Measurements from ENCODE around the gene NFIB. TPM values are rescaled to one million over a fixed set of nuclear protein-coding genes. Genes with fewer than 3 reads are reported as not detected.
A peak's percentile ranks its signal among the peaks of the same experiment; 100 is the strongest.

The NFIB gene
- total and polyA plus RNA-seq, 2 of the 8 experiments (the other 6 are each of a cell fraction or from before 2014, with no cell fraction given), result 2.6 to 13.1 TPM

DNA sequence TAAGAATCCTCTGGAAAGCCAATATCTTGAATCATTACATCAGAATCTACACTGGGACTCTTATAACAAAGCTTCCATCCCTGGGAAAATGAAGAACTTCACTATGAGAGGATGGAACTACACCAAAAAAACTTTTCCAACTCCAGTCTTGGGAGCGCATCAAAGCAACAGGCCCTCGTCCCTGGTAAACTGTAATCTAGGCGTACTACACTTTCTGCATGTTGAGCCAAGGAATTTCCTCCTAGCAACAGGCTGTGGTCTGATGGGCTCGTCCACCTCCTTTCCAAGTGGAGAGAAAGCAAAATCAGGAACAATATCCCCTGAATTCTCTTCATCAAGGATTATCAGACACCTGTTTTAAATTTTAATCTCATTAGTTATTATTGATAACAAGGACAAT lies 94.1 kb downstream of the NFIB start:
- no peak overlapping the region for H2BK12ac ChIP-seq (ENCODE audit: low read depth, low read length)
- FAIRE-seq (no peak), DNase-seq (ENCODE audit: low read depth in 1 of 2, low spot score in 2 of 2) (no peak)
- peak overlapping the region; percentile 48; the same call in 1 of the 2 replicates for H2BK15ac ChIP-seq (ENCODE audit: low read length)
- no peaks in the 10 kb centered on the region for H3K9me3 ChIP-seq (ENCODE audit: insufficient read depth in 2 of 2, low read depth in 1 of 2, low read length in 1 of 2)
- H3K36me3 ChIP-seq (ENCODE audit: control insufficient read depth in 2 of 4, insufficient read depth in 4 of 4, low read length in 3 of 4), result no peaks in the 10 kb centered on the region
- H3K27ac ChIP-seq (ENCODE audit: low read depth, low read length), result no peak overlapping the region
- H3K4me3 ChIP-seq (ENCODE audit: extremely low read depth in 1 of 4, insufficient read depth in 2 of 4, low read depth in 3 of 4, low read length in 4 of 4), result no peak overlapping the region
- 86% methylated on average over 4 of the region's 4 CpGs; no CpG with 5 or more reads in 1 of the 2 experiments for WGBS, 2 experiments (ENCODE audit: extremely low coverage in 1 of 2, insufficient coverage in 1 of 2, insufficient read length in 1 of 2, insufficient replicate concordance in 2 of 2, low coverage in 1 of 2, low lambda C conversion rate in 2 of 2, missing lambda C conversion rate in 1 of 2)
- H3K27me3 ChIP-seq (replicated peaks in 1 of 4; ENCODE audit: control insufficient read depth in 3 of 4, extremely low read depth in 1 of 4, insufficient read depth in 3 of 4, low read length in 3 of 4), result no peaks in the 10 kb centered on the region
- no peak overlapping the region for H3K4ac ChIP-seq (replicated peaks; ENCODE audit: insufficient read length, low read depth, low read length)
- H3K14ac ChIP-seq (ENCODE audit: insufficient read length), result no peak overlapping the region
- no peak overlapping the region for H4K8ac ChIP-seq (ENCODE audit: extremely low read depth, insufficient read depth, low read length)
- no peak overlapping the region for H2AFZ ChIP-seq (ENCODE audit: low read length)
- H3K79me1 ChIP-seq (ENCODE audit: low read depth, low read length), result no peaks in the 10 kb centered on the region
- CTCF ChIA-PET (ENCODE audit: partially characterized antibody), result interaction anchor here (0.6 kb wide), 1 partner anchor 41 kb away, joined by 3 read pairs; no protein-coding TSS in a partner anchor
- H4K5ac ChIP-seq (ENCODE audit: insufficient read length, low read depth, low read length), result no peak overlapping the region
- peaks cover 0 to 8% (median 1%) of the 10 kb centered on the region in 4 experiments; a peak in 4 of 7 replicates for H3K4me1 ChIP-seq (replicated peaks in 1 of 4; ENCODE audit: control insufficient read depth in 3 of 4, insufficient read depth in 4 of 4, low read length in 3 of 4)
- H2BK120ac ChIP-seq (replicated peaks; ENCODE audit: low read depth, low read length), result no peak overlapping the region
- no peak overlapping the region for H2BK5ac ChIP-seq (ENCODE audit: low read depth, low read length)
- H4K20me1 ChIP-seq (replicated peaks in 1 of 2; ENCODE audit: control insufficient read depth in 1 of 2, insufficient read depth in 2 of 2, low read length in 2 of 2), result no peaks in the 10 kb centered on the region
- no peak overlapping the region for H3K56ac ChIP-seq (replicated peaks; ENCODE audit: insufficient read length, low read depth, low read length)
- H3K4me2 ChIP-seq (ENCODE audit: insufficient read depth in 1 of 2, low read depth in 2 of 2, low read length in 2 of 2), result no peak overlapping the region
- no peak overlapping the region for H2AK5ac ChIP-seq (ENCODE audit: low read depth, low read length)
- no peak overlapping the region for H2BK20ac ChIP-seq (ENCODE audit: low read length)
- POLR2A ChIA-PET (ENCODE audit: partially characterized antibody), result interaction anchor here (1.1 kb wide), 1 partner anchor 17 kb away, joined by 3 read pairs; no protein-coding TSS in a partner anchor
- peaks cover 3% of the 10 kb centered on the region; the same call in 1 of the 2 replicates for H3K23me2 ChIP-seq (ENCODE audit: low read depth, low read length)
- H3K18ac ChIP-seq (ENCODE audit: extremely low read depth, low read length), result no peak overlapping the region
- no peak overlapping the region for H3K23ac ChIP-seq (ENCODE audit: insufficient read length)
- H4K91ac ChIP-seq (replicated peaks; ENCODE audit: insufficient read length, low read length), result no peak overlapping the region
- peaks cover 0 to 5% of the 10 kb centered on the region in 2 experiments; a peak in 2 of 4 replicates for H3K79me2 ChIP-seq (ENCODE audit: control insufficient read depth in 1 of 2, insufficient read depth in 2 of 2, low read length in 2 of 2)
- TF ChIP-seq HDAC6 (IDR thresholded peaks at IDR 0.05; ENCODE audit: low read depth, low read length), result no peak
- TF ChIP-seq, protein P1, sequence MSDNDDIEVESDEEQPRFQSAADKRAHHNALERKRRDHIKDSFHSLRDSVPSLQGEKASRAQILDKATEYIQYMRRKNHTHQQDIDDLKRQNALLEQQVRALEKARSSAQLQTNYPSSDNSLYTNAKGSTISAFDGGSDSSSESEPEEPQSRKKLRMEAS (IDR thresholded peaks at IDR 0.05), result no peak
- TF ChIP-seq, protein P2, sequence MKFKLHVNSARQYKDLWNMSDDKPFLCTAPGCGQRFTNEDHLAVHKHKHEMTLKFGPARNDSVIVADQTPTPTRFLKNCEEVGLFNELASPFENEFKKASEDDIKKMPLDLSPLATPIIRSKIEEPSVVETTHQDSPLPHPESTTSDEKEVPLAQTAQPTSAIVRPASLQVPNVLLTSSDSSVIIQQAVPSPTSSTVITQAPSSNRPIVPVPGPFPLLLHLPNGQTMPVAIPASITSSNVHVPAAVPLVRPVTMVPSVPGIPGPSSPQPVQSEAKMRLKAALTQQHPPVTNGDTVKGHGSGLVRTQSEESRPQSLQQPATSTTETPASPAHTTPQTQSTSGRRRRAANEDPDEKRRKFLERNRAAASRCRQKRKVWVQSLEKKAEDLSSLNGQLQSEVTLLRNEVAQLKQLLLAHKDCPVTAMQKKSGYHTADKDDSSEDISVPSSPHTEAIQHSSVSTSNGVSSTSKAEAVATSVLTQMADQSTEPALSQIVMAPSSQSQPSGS (IDR thresholded peaks at IDR 0.05; ENCODE audit: low read length), result no peak
- no peak for TF ChIP-seq SRF (IDR thresholded peaks at IDR 0.05; ENCODE audit: low read depth, low read length)
- TF ChIP-seq HDAC2 (IDR thresholded peaks at IDR 0.05; ENCODE audit: borderline replicate concordance in 1 of 2, low read depth in 2 of 2, low read length in 2 of 2), result no peak
- no peak for TF ChIP-seq YY1 (IDR thresholded peaks at IDR 0.05; ENCODE audit: low read depth, low read length)
- TF ChIP-seq CREB1 (IDR thresholded peaks at IDR 0.05), result no peak
- TF ChIP-seq POLR2AphosphoS5 (IDR thresholded peaks at IDR 0.05; ENCODE audit: low read depth, low read length), result no peak
- TF ChIP-seq RBBP5 (IDR thresholded peaks at IDR 0.05; ENCODE audit: borderline replicate concordance, low read depth, low read length), result no peak
- no peak overlapping the region for H3K9ac ChIP-seq (replicated peaks in 1 of 4; ENCODE audit: extremely low read depth in 1 of 4, low read depth in 3 of 4, low read length in 3 of 4)
